Measurements from ENCODE around the gene TCF21. TPM values are rescaled to one million over a fixed set of nuclear protein-coding genes. Genes with fewer than 3 reads are reported as not detected.
A peak's percentile ranks its signal among the peaks of the same experiment; 100 is the strongest.

The TCF21 gene
- total and polyA plus RNA-seq, 2 of the 4 experiments (the other 2 are of a cell fraction) = 6.6 to 10.0 TPM

- H3K56ac ChIP-seq (ENCODE audit: extremely low read depth, insufficient read depth, low read length) = no peak overlapping the region
- no peak overlapping the region for H2BK15ac ChIP-seq (ENCODE audit: low read depth, low read length)
- H4K91ac ChIP-seq (ENCODE audit: insufficient read depth, low read depth, low read length) = no peak overlapping the region
- ATAC-seq (ENCODE audit: low read depth) (peak; percentile 83), DNase-seq (peak; percentile 81)
- no peak overlapping the region for H2BK120ac ChIP-seq (ENCODE audit: low read depth, low read length)
- WGBS, 2 experiments (ENCODE audit: extremely low coverage in 2 of 2, insufficient read length in 1 of 2) = no CpG with 5 or more reads among the region's 6 CpGs
- no peak overlapping the region for H3K27ac ChIP-seq (ENCODE audit: insufficient read depth, low read length)
- no peaks in the 10 kb centered on the region for H3K27me3 ChIP-seq (ENCODE audit: control insufficient read depth, insufficient read depth, low read length)
- H3K14ac ChIP-seq (replicated peaks; ENCODE audit: low read depth, low read length) = no peak overlapping the region
- H3K4me2 ChIP-seq (ENCODE audit: low read depth, low read length) = no peak overlapping the region
- in situ Hi-C loops (cut with MboI; ENCODE audit: low sequenced_read_pairs) (loop anchor here (5.0 to 25.0 kb wide), 3 partner anchors 176 to 959 kb away; no protein-coding TSS in a partner anchor), intact Hi-C loops (cut with micrococcal nuclease) (no loop called here), dilution Hi-C loops (cut with HindIII; ENCODE audit: low sequenced_read_pairs, unreplicated experiment) (no loop called here)
- no peak for TF ChIP-seq POLR2A (IDR thresholded peaks at IDR 0.05; ENCODE audit: low read depth, low read length)
- no peak for TF ChIP-seq RFX5 (IDR thresholded peaks at IDR 0.05; ENCODE audit: low read depth, low read length)
- peak; percentile 87 for TF ChIP-seq RAD21 (IDR thresholded peaks at IDR 0.05; ENCODE audit: low read length)
- peak; percentile 88 for TF ChIP-seq CTCF (conservative IDR thresholded peaks at IDR 0.05; ENCODE audit: low read depth, low read length)
- TF ChIP-seq SMC3 (IDR thresholded peaks at IDR 0.05; ENCODE audit: low read depth, low read length) = peak; percentile 62
- no peak for TF ChIP-seq USF2 (IDR thresholded peaks at IDR 0.05; ENCODE audit: low read depth, low read length)
- no peak for TF ChIP-seq MAFK (IDR thresholded peaks at IDR 0.05; ENCODE audit: low read depth, low read length)
- no peak for TF ChIP-seq CEBPB (IDR thresholded peaks at IDR 0.05; ENCODE audit: low read depth, low read length)
- no peak overlapping the region for H2AK5ac ChIP-seq (ENCODE audit: low read depth, low read length)
- no peaks in the 10 kb centered on the region for H3K9me1 ChIP-seq (ENCODE audit: insufficient read depth, low read length)
- no peaks in the 10 kb centered on the region for H4K20me1 ChIP-seq (ENCODE audit: insufficient read depth, low read length)
- CTCF ChIA-PET = interaction anchor here (0.7 to 6.3 kb wide), 10 partner anchors 11 to 353 kb away, joined by 3 to 88 read pairs (median 4); no protein-coding TSS in a partner anchor
- POLR2A ChIA-PET (ENCODE audit: unreplicated experiment) = no interaction called here
- H2AFZ ChIP-seq (replicated peaks; ENCODE audit: low read length, poor library complexity) = no peak overlapping the region
- no peaks in the 10 kb centered on the region for H3K9me3 ChIP-seq (ENCODE audit: control insufficient read depth, insufficient read depth, low read length)
- no peak overlapping the region for H4K5ac ChIP-seq (ENCODE audit: low read depth, low read length)
- peaks cover 6% of the 10 kb centered on the region; the same call in 1 of the 2 replicates for H3K4me1 ChIP-seq (ENCODE audit: control insufficient read depth, insufficient read depth, low read length)
- BruUV-seq (replicated peaks) = no TSS peak
- no peak overlapping the region for H2BK20ac ChIP-seq (ENCODE audit: low read depth, low read length)
- H3K4me3 ChIP-seq (ENCODE audit: insufficient read depth, low read depth, low read length) = no peak overlapping the region
- H3K36me3 ChIP-seq (ENCODE audit: control insufficient read depth, insufficient read depth, low read length) = no peaks in the 10 kb centered on the region
- no peak overlapping the region for H4K8ac ChIP-seq (ENCODE audit: low read depth in 2 of 2, low read length in 2 of 2)
- H3K23ac ChIP-seq (ENCODE audit: low read depth, low read length) = no peak overlapping the region
- H2AK9ac ChIP-seq (replicated peaks; ENCODE audit: low read depth, low read length, poor library complexity) = no peak overlapping the region
- no peak overlapping the region for H2BK5ac ChIP-seq (ENCODE audit: low read depth, low read length, poor library complexity, severe bottlenecking)
- H3K9ac ChIP-seq (ENCODE audit: low read depth, low read length) = no peak overlapping the region
- H3K4ac ChIP-seq (ENCODE audit: low read depth, low read length) = no peak overlapping the region
- no peaks in the 10 kb centered on the region for H3K79me1 ChIP-seq (ENCODE audit: low read depth in 1 of 2, low read length in 2 of 2)
- no peak overlapping the region for H3K18ac ChIP-seq (ENCODE audit: low read depth, low read length)
Observed at GRCh38 chr6:133921249-133921859, 32.4 kb downstream of the TCF21 start.

Data from IMR-90 (cell line).